CD4-positive, alpha-beta T cell treated with Interleukin-2 at 100 ng/mL for 4 hours (primary cell): Measurements from ENCODE around the gene UGT2A1.
"Not testable (repeated sequence)": the region's sequence is repeated elsewhere in the genome, so short reads cannot be mapped to it uniquely, and the experiment has no call there.

Source experiments
- DNase-seq: peaks from one replicate; pipeline ENCODE4 v3.0.0-alpha.2; 2020; ENCODE audit warnings: low spot score

UGT2A1 gene

GRCh38 chr4:69653147-69653546, at the start of gene UGT2A1:
UGT2A1 (minus strand) TSS chr4:69653247; CDS start chr4:69647644, 5,603 bp downstream.
- DNase-seq: no peak

GRCh38 chr4:69702201-69702600, 49.2 kb upstream of the UGT2A1 start:
- no peak for DNase-seq

DNA sequence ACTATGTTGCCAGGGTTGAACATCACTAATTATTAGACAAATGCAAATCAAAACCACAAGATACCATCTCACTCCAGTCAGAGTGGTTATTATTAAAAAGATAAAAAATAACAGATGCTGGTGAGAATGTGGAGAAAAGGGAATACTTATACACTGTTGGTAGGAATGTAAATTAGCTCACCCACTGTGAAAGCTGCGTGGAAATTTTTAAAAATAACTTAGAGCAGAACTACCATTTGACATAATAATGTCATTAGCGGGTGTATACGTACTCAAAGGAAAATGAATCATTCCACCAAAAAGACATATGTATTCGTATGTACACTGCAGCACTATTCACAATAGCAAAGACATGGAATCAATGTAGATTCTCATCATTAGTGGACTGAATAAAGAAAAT, 48.6 kb upstream of the UGT2A1 start:
- no peak for DNase-seq

DNA sequence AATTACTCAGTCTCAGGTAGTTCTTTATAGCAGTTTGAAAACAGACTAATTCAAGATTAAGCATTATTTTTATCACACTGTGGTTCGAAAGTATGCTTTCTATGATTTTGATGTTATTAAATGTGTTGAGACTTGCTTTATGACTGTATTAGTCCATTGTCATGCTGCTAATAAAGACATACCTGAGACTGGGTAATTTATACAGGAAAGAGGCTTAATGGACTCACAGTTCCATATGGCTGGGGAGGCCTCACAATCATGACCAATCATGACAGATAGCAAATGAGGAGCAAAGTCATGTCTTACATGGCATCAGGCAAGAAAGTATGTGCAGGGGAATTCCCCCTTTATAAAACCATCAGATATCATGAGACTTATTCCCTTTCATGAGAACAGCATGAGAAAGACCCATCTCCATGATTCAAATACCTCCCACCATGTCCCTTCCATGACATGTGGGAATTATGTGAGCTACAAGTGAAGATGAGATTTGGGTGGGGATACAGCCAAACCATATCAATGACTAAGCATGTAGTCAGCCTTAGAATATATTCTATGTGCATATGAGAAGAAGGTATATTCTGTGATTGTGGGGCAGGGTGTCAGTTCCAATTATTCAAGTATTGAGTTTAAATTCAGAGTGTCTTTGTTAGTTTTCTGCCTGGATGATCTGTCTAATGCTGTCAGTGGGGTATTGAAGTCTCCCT, 44.6 kb upstream of the UGT2A1 start:
- DNase-seq: no peak

- DNase-seq: peak; percentile 47
Observed at GRCh38 chr4:69689599-69689998, 36.6 kb upstream of the UGT2A1 start.

DNA sequence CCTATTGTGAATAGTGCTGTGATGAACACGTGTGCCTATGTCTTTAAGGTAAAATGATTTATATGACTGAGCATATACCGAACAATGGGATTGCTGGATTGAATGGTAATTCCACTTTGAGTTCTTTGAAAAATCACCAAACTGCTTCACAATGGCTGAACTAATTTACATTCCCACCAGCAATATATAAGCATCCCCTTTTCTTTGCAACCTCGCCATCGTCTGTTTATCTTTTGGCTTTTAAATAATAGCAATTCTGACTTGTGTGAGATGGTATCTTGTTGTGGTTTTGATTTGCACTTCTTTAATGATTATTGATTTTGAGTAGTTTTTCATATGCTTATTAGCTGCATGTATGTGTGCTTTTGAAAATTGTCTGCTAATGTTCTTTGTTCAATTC, 31.8 kb upstream of the UGT2A1 start:
- no peak for DNase-seq

- no peak for DNase-seq
Observed at GRCh38 chr4:69668680-69669079, 15.6 kb upstream of the UGT2A1 start.

- DNase-seq: not testable (repeated sequence)
Observed at GRCh38 chr4:69664009-69664408, 11.0 kb upstream of the UGT2A1 start.

DNA sequence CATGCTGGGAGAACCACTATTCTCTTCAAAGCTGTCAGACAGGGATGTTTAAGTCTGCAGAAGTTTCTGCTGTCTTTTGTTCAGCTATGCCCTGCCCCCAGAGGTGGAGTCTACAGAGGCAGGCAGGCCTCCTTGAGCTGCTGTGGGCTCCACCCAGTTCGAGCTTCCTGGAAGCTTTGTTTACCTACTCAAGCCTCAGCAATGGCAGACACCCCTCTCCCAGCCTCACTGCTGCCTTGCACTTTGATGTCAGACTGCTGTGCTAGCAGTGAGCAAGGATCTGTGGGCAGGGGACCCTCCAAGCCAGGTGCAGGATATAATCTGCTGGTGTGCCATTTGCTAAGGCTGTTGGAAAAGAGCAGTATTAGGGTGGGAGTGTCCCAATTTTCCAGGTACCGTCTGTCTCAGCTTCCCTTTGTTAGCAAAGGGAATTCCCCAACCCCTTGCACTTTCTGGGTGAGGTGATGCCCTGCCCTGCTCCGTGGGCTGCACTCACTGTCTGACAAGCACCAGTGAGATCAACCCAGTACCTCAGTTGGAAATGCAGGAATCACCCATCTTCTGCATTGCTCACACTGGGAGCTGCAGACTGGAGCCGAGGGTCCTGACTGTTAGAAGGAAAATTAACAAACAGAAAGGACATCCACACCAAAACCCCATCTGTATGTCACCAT, 8.2 kb upstream of the UGT2A1 start:
- peak; percentile 8 for DNase-seq

DNA sequence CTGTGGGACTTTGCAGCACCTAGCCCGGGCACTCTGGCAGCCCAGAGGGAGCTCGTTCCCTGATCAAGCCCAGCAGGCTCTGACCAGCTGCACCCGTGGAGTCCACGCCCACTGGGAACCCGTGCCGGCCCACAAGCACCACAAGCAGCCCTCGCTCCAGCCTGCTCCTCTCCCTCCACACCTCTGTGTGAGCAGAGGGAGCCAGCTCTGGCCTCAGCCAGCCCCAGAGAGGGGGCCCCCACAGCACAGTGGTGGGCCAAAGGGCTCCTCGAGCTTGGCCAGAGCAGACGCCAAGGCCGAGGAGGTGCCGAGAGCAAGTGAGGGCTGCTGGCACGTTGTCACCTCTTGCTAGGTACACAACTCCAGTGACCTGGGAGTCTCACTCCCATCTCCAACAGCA, 5.1 kb upstream of the UGT2A1 start:
- DNase-seq: no peak

DNA sequence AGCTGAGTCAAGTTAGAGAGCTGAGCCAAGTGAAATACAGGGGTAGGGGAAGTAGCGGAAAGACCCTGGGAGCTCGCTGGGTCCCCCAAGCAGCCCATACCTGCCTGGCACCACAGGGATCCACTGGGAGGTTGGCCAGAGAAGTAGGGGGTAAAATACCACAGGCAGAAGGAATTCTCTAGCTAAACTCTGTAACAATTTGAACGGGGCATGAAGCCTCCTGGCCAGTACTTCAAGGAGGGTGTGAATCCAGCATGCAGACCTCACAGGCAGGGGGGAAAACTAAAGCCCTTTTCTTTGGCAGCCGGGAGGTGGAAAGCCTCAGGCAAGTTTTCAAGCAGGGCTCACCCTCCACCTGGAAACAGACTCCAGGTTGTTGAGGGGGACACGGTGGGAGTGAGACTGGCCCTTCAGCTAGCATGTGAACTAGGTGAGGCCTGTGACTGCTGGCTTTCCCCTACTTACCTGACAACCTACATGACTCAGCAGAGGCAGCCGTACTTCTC, 3.7 kb upstream of the UGT2A1 start:
- DNase-seq: no peak

GRCh38 chr4:69650872-69651271, 2.2 kb downstream of the UGT2A1 start:
- DNase-seq: no peak

DNA sequence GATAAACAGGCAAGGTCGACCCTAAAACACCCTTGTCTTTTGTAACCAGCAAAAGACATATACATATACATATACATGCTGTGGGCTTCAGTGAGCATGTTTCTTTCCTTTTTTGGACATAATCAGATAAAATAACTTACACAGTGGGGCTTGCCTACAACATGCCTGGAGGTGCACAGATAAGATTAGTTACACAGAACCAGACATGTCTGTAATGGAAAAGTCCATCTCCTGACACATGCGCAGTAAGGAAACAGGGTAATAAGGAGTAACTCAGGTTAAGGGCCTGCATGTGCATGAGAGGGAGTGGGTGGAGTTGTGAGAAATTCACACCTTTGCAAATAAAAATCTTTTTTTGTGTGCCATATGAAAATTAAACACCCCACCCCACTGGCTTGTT, 3.4 kb downstream of the UGT2A1 start:
- no peak for DNase-seq

- no peak for DNase-seq
Observed at GRCh38 chr4:69649207-69649606, 3.8 kb downstream of the UGT2A1 start.

DNA sequence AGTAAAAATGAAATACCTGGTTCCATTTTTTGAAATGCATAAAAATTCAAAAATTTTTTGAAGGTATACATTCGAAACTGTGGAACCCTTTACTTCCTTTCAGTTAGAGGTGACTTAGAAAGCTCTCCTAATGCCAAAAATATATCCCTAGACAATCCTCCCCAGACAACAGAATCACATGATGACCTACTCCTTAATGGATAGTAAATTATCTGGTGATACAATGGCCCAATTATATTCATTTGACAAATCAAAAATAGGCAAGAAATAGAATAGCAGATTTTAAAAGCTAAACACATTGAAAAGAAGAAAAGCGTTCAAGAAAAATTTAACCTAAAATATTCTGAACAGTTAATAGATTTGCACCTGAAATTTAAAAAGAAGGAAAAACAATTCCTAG, 10.1 kb downstream of the UGT2A1 start:
- no peak for DNase-seq

DNA sequence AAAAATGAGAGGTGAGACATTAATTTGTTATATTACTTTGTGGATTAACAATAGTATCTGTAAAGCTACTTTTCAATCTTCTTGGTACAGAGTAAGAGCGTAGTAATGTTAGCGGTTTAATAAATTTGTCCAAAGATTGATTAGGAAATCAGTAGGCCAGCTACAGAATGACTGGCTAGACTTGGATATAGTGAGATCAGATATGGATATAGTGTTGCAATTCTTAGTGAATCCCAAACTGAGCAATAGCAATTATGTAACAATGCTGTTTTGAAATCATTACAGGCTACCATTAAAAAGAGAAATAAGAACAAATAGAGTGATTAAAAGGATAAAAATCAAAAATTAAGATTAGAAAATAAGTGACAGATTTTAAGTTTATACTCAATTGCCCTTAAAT, 12.8 kb downstream of the UGT2A1 start:
- no peak for DNase-seq

DNA sequence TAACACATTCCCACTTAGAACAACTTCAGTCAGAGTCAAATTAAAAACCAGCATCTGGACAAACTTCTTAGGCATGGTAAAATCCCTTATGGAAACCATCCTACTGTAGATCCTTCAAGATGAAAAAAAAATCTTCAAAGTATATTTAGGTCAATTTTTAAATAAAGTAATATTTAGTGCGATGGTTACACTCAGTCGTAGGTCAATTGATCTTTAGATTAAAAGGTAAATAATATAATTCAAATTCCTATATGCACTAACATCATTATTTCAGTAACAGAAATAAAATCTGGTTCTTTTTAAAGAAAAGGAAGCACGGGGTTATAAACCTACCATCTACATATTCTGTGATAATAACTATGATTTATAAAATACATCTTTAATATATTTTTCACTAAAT, 13.5 kb downstream of the UGT2A1 start, which contains the start of gene UGT2A2:
Gene UGT2A2, minus strand, starts transcription at position 101 of the 400 bp plus-strand sequence. Its CDS starts 2 bp downstream, at position 99.
- DNase-seq: no peak

GRCh38 chr4:69617083-69617694, 35.9 kb downstream of the UGT2A1 start:
- DNase-seq: no peak

DNA sequence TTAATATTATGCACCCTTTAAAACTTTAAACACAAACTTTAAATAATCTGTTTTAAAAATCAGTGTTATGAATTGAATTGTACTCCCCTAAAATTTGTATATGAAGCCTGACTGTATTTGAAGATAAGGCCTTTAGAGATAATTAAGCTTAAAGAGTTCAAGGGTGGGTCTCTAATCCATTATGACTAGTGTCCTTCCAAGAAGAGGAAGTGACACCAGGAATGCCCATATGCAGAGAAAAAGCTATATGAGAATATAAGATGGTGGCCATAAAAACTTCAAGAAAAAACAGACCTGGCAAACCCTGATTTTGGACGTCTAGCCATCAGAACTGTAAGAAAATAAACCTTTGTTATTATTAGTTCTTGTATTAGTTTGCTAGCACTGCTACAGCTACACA, 42.6 kb downstream of the UGT2A1 start:
- DNase-seq: no peak

DNA sequence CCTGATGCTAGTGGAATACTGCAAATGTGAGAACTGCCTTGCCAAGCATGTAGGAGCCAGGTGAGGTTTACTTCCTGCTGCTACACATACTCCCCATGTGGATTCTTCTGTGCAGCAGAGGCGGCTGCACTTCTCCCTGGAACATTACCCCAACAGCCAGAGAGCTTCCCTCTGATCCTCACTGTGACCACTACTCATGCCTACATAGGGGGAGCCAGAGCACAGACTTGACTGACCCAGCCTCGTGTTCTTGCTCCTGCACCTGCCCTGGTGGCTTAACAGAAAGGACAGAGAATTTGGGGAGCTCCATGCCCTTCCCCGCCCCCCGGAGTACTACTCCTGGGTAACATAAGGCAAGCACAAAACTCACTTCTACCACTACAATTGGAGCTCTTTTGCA, 52.0 kb downstream of the UGT2A1 start:
- no peak for DNase-seq

DNA sequence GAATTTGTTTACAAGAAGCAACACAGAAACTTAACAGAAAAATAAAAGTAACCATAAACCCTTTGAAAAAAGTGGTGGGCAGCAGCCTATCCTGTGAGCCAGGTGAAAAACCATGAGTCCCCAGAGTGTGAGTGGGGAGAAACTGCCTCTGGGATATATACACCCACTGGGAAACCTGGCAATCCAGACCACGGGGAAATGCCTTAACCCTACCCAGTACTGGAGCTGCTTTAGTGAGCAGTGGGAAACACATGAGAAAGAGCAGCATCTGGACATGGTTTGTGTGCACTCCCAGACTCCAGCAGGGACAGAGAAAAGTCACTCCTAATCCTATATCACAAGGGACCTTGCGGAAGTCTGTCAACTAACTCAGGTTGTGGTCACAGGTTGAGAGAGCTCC, 53.0 kb downstream of the UGT2A1 start:
- no peak for DNase-seq

GRCh38 chr4:69594382-69594781, 58.7 kb downstream of the UGT2A1 start:
- no peak for DNase-seq

DNA sequence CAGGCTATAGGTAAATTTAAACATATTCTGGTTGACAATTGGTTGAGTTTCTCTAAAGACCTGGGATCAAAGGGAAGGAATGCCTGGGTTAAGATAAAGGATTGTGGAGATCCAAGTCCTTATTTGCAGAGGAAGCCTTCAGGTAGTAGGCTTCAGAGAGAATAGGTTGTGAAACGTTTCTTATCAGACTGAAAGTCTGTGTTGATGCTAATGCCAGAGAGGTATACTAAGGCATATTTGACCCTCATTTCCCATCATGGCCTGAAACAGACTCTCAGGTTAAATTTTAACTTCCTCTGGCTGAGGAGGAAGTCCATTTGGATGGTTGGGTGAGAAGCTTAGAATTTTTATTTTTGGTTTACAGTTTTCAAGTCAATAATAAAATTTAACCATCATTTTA, 61.7 kb downstream of the UGT2A1 start:
- DNase-seq: no peak
